ENCODE data around the gene REXO5.

Gene REXO5

GRCh38 chr16:20818929-20819585 lies 12.7 kb downstream of the REXO5 start:
- no peaks in the 10 kb centered on the region for H3K27me3 Mint-ChIP-seq
- peaks cover 18% of the 10 kb centered on the region for H3K4me1 Mint-ChIP-seq (ENCODE audit: low read depth)
- no peak for DNase-seq
- no peaks in the 10 kb centered on the region for H3K9me3 Mint-ChIP-seq
- H3K27ac Mint-ChIP-seq, result no peak overlapping the region
- peaks cover 16% of the 10 kb centered on the region for H3K36me3 Mint-ChIP-seq (ENCODE audit: low read depth)
- no peak overlapping the region for H3K4me3 Mint-ChIP-seq

DNA sequence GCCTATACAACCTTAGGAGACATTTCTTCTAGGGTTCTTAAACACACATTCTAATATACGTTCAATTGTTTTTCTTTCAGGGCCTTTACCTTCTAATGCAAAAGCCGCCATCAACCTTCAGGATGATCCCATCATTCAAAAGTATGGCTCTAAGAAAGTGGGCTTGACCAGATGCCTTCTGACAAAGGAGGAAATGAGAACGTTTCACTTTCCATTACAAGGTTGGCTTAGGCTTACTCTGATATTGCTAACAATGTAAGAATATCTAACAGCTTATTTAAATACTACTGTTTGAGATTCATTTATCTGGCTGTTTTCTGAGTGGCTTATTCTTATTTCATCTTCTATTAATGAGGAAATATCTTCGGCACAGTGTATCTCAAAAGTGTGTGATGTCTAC lies 15.4 kb downstream of the REXO5 start:
- Mint-ChIP-seq H3K27me3 (no peaks in the 10 kb centered on the region), H3K4me3 (no peak overlapping the region), H3K27ac (no peak overlapping the region), H3K4me1 (ENCODE audit: low read depth) (peaks cover 10% of the 10 kb centered on the region), H3K36me3 (ENCODE audit: low read depth) (peaks cover 15% of the 10 kb centered on the region), H3K9me3 (no peaks in the 10 kb centered on the region)
- no peak for DNase-seq

GRCh38 chr16:20822521-20823325 lies 16.4 kb downstream of the REXO5 start:
- H3K27me3 Mint-ChIP-seq, result no peaks in the 10 kb centered on the region
- no peak overlapping the region for H3K27ac Mint-ChIP-seq
- DNase-seq, result no peak
- no peak overlapping the region for H3K4me3 Mint-ChIP-seq
- no peaks in the 10 kb centered on the region for H3K9me3 Mint-ChIP-seq
- H3K4me1 Mint-ChIP-seq (ENCODE audit: low read depth), result peaks cover 10% of the 10 kb centered on the region
- peaks cover 16% of the 10 kb centered on the region for H3K36me3 Mint-ChIP-seq (ENCODE audit: low read depth)

DNA sequence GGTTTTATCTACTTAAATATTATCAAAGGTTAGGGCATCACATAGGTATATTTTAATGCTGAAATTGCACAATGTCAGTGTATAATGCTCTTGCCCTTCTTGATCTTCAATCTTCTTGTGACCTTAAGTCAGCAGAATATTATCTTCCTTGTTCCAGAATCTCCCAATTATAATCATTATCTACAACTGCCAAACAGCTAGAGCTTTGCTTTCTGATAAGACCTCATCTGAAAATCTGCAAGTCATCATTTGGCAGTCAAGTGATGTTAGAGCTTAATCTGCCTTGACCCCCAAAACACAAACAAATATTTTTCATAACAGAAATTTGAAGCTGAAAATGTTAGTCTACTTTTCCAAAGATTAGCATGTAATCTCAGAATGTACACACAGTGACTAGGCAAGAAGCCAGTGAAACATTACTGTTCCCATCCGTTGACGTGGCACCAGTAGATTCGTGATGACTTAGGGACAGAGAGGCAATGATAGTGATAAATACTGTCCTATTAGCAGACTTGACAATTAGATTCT lies 19.8 kb downstream of the REXO5 start:
- H3K27ac Mint-ChIP-seq, result no peak overlapping the region
- H3K27me3 Mint-ChIP-seq, result no peaks in the 10 kb centered on the region
- peaks cover 10% of the 10 kb centered on the region for H3K4me1 Mint-ChIP-seq (ENCODE audit: low read depth)
- H3K4me3 Mint-ChIP-seq, result no peak overlapping the region
- H3K9me3 Mint-ChIP-seq, result no peaks in the 10 kb centered on the region
- H3K36me3 Mint-ChIP-seq (ENCODE audit: low read depth), result peaks cover 20% of the 10 kb centered on the region
- DNase-seq, result no peak

GRCh38 chr16:20829536-20829935 lies 23.2 kb downstream of the REXO5 start:
- H3K9me3 Mint-ChIP-seq, result no peaks in the 10 kb centered on the region
- no peak for DNase-seq
- no peak overlapping the region for H3K27ac Mint-ChIP-seq
- H3K27me3 Mint-ChIP-seq, result no peaks in the 10 kb centered on the region
- no peaks in the 10 kb centered on the region for H3K4me1 Mint-ChIP-seq (ENCODE audit: low read depth)
- H3K36me3 Mint-ChIP-seq (ENCODE audit: low read depth), result peaks cover 22% of the 10 kb centered on the region
- H3K4me3 Mint-ChIP-seq, result no peak overlapping the region

- no peak for DNase-seq
- H3K36me3 Mint-ChIP-seq (ENCODE audit: low read depth), result peaks cover 28% of the 10 kb centered on the region
- peaks cover 2% of the 10 kb centered on the region for H3K9me3 Mint-ChIP-seq
- no peak overlapping the region for H3K27ac Mint-ChIP-seq
- no peak overlapping the region for H3K4me3 Mint-ChIP-seq
- H3K4me1 Mint-ChIP-seq (ENCODE audit: low read depth), result no peaks in the 10 kb centered on the region
- H3K27me3 Mint-ChIP-seq, result no peaks in the 10 kb centered on the region
Observed at GRCh38 chr16:20830372-20830771, 24.0 kb downstream of the REXO5 start.

DNA sequence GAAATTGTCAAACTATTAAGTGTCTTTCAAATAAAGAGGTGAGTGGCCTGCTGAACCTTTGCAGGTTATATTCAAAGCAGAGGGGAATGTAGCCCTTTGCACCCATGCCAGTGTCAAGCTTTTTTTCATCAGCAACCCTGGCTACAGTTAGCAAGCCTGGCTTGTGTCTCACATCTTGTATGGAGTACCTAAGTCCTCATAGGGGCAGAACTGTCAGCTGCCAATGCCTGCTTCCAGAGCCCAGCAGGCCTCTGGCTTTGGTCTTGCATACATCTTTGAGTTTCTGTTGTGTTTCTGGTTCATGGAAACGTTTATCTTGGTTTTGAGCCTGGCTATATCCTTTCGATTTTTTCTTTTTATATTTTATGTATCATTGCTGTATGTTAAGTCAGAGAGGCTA lies 26.8 kb downstream of the REXO5 start:
- peaks cover 6% of the 10 kb centered on the region for H3K9me3 Mint-ChIP-seq
- no peak for DNase-seq
- H3K36me3 Mint-ChIP-seq (ENCODE audit: low read depth), result peaks cover 45% of the 10 kb centered on the region
- H3K4me3 Mint-ChIP-seq, result no peak overlapping the region
- no peaks in the 10 kb centered on the region for H3K4me1 Mint-ChIP-seq (ENCODE audit: low read depth)
- H3K27ac Mint-ChIP-seq, result no peak overlapping the region
- no peaks in the 10 kb centered on the region for H3K27me3 Mint-ChIP-seq

- Mint-ChIP-seq H3K4me1 (ENCODE audit: low read depth) (peaks cover 4% of the 10 kb centered on the region), H3K27me3 (no peaks in the 10 kb centered on the region), H3K27ac (no peak overlapping the region), H3K4me3 (no peak overlapping the region), H3K9me3 (peaks cover 6% of the 10 kb centered on the region), H3K36me3 (ENCODE audit: low read depth) (peaks cover 49% of the 10 kb centered on the region)
- DNase-seq, result no peak
Observed at GRCh38 chr16:20838240-20838639, 31.9 kb downstream of the REXO5 start.

DNA sequence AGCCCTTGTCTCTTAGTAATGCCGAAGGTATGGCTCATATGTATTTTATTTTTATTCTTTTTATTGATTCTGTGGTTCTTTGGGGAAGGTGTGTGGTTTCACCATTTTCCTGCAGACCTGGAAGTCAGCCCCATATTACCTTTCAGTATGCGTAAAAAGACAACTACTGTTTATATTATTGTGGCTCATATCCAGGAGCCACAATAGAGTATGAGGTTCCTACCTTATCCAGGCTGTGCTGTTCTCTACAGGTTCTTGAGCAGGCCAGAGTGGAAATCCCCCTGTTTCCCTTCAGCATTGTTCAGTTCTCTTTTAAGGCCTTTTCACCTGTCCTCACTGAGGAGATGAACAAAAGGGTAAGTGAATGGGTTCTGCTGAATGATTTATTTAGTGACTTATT lies 33.2 kb downstream of the REXO5 start:
- H3K27ac Mint-ChIP-seq, result no peak overlapping the region
- no peak overlapping the region for H3K4me3 Mint-ChIP-seq
- H3K36me3 Mint-ChIP-seq (ENCODE audit: low read depth), result peaks cover 43% of the 10 kb centered on the region

GRCh38 chr16:20844054-20844453 lies 37.7 kb downstream of the REXO5 start:
- H3K4me3 Mint-ChIP-seq, result no peak overlapping the region

More for the DNA sequence above, 33.2 kb downstream of the REXO5 start:
- DNase-seq, result no peak
- H3K4me1 Mint-ChIP-seq (ENCODE audit: low read depth), result peaks cover 15% of the 10 kb centered on the region
- H3K27me3 Mint-ChIP-seq, result no peaks in the 10 kb centered on the region
- peaks cover 6% of the 10 kb centered on the region for H3K9me3 Mint-ChIP-seq

GRCh38 chr16:20844588-20844987 lies 38.3 kb downstream of the REXO5 start:
- Mint-ChIP-seq H3K27me3 (no peaks in the 10 kb centered on the region), H3K9me3 (no peaks in the 10 kb centered on the region), H3K36me3 (ENCODE audit: low read depth) (peaks cover 14% of the 10 kb centered on the region), H3K4me1 (ENCODE audit: low read depth) (peaks cover 26% of the 10 kb centered on the region), H3K27ac (peak overlapping the region; percentile 88), H3K4me3 (no peak overlapping the region)
- DNase-seq, result no peak

More at GRCh38 chr16:20844054-20844453, 37.7 kb downstream of the REXO5 start:
- Mint-ChIP-seq H3K27ac (peak overlapping the region; percentile 88), H3K36me3 (ENCODE audit: low read depth) (peaks cover 14% of the 10 kb centered on the region), H3K27me3 (no peaks in the 10 kb centered on the region), H3K9me3 (no peaks in the 10 kb centered on the region), H3K4me1 (ENCODE audit: low read depth) (peaks cover 26% of the 10 kb centered on the region)
- DNase-seq, result no peak

GRCh38 chr16:20846030-20846429 lies 39.7 kb downstream of the REXO5 start:
- Mint-ChIP-seq H3K27ac (no peak overlapping the region), H3K4me1 (ENCODE audit: low read depth) (peaks cover 31% of the 10 kb centered on the region), H3K36me3 (ENCODE audit: low read depth) (peaks cover 7% of the 10 kb centered on the region), H3K27me3 (no peaks in the 10 kb centered on the region), H3K9me3 (no peaks in the 10 kb centered on the region), H3K4me3 (no peak overlapping the region)
- DNase-seq, result no peak

GRCh38 chr16:20846551-20846950 lies 40.2 kb downstream of the REXO5 start:
- no peak for DNase-seq
- peaks cover 31% of the 10 kb centered on the region for H3K4me1 Mint-ChIP-seq (ENCODE audit: low read depth)
- H3K27ac Mint-ChIP-seq, result no peak overlapping the region
- peaks cover 7% of the 10 kb centered on the region for H3K36me3 Mint-ChIP-seq (ENCODE audit: low read depth)
- no peaks in the 10 kb centered on the region for H3K27me3 Mint-ChIP-seq
- no peak overlapping the region for H3K4me3 Mint-ChIP-seq
- H3K9me3 Mint-ChIP-seq, result no peaks in the 10 kb centered on the region

DNA sequence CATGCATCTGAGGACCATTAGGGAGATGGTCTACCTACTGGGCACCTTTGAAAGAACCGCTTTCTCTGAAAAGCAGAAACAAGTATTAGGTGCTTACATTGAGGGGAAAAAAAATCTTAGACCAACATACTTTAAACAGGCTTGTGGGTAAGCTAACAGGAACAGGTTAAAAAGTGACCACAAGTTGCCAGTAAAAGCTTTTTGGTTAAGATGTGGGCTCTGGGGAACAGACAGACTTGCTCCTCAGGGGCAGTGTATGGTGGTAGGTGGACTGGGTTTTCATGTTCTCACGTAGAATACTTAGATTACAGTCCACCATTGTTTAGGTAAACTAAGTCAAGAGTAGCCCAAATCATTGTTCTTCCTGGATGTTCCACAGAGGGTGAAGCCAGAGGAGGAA lies 41.2 kb downstream of the REXO5 start:
- H3K27me3 Mint-ChIP-seq, result no peaks in the 10 kb centered on the region
- no peak overlapping the region for H3K4me3 Mint-ChIP-seq
- peaks cover 7% of the 10 kb centered on the region for H3K36me3 Mint-ChIP-seq (ENCODE audit: low read depth)
- no peak overlapping the region for H3K27ac Mint-ChIP-seq
- H3K9me3 Mint-ChIP-seq, result no peaks in the 10 kb centered on the region
- H3K4me1 Mint-ChIP-seq (ENCODE audit: low read depth), result peaks cover 31% of the 10 kb centered on the region
- no peak for DNase-seq

All from activated T-cell treated with anti-CD3 and anti-CD28 coated beads, Interleukin-2, amount 50 U/mL, for 24 hours (primary cell).